ENCODE measurements around the gene ADAMTS9.

Gene ADAMTS9

DNA sequence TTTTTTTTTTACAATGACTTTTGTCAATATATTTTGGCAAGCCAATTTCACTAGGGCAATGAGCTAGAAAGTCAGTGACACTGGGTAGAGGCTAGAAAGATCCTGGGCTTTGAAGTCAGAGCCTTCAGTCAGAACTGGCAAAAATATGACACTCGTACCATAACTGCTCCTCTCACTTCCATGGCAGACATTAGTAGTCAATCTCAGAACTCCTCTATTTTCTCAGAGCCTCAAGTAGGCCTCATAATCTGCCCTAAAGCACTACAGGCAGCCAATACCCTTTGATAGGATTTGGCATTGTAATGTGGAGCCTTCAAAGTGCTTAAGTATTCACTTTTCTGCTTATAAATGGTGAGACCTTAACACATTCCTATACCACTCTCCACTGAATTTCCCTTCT is 67.8 kb downstream of the ADAMTS9 start:
- no peak for DNase-seq (ENCODE audit: low spot score)

DNA sequence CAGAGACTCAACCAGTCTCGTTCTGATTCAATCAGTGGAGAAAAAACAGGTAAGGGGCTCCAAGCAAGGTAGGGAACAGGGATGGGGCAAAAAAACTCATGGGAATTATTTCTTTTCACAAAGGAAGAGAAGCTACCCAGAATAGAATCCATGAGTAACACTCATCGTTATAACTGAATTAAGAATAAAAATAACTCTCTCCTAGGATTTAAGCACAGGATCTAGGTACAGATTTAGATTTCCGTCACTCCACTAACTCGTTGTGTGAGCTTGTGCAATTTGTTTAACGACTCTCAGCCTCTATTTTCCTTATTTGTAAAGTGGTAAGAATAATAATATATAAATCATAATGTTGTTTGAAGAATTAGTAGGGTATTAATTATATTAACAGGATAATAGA is 68.6 kb downstream of the ADAMTS9 start:
- no peak for DNase-seq (ENCODE audit: low spot score)

GRCh38 chr3:64617610-64618009 is 70.2 kb downstream of the ADAMTS9 start:
- no peak for DNase-seq (ENCODE audit: low spot score)

DNA sequence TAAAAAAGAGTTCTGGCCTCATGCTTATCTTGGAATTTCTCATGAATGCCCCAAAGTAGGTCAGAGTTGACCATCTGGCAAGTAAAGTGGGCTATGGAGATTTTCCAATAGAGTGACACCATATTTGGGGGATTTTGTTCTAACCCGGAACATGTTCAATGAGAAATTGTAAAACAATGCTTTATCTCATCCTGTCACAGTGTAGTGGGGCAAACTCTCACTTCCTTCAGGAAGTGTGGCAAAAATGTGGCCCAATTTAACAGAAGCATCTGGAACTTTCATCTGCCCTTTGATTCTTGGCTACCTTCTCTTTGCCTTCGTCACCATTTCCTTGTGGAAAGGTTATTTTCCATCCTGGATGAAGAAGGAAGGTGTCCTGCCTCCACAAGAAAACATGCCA is 70.8 kb downstream of the ADAMTS9 start:
- no peak for DNase-seq (ENCODE audit: low spot score)

DNA sequence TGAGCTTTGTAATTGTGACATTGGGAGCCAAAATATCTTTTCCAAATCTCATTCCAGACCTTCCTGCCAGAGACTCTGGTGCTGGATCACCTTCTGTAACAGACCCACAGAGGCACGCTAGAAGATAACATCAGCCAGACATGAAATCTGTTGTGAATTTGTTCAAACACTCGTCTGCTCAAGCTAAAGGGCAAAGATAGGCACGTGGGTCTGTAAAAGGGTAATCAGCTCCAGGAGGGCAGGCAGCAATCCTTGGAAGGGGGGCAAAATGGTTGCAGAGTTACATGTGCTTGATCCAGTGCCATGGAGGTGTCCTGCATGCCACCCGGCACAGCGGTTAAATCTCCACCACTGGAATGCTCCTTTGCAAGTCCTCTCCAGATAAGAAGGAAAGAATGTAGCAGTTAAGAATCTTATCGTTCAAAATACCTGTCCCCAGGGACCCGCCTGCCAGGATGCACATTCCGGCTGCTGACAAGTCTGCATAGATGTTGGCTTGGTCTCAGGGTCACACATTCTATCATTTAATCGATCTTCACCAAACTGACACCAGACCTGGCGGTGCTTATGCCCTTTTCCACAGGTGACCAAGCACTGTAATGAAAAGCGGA is 74.8 kb downstream of the ADAMTS9 start:
- no peak for DNase-seq (ENCODE audit: low spot score)

GRCh38 chr3:64612082-64612860 is 75.5 kb downstream of the ADAMTS9 start:
- no peak for DNase-seq (ENCODE audit: low spot score)

DNA sequence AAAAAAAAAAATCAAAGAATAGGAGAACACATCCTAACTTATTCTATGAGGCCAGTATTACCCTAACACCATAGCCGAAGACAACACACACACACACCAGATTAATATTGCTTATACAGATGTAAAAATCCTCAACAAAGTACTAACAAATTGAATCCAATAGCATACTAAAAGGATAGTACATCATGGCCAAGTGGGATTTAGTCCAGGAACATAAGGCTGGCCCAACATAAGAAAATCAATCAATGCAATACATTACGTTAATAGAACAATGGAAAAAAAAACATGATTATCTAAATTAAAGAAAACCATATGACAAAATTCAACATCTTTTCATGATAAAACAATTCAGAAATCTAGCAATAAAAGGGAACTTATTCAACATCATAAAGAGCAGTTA is 79.1 kb downstream of the ADAMTS9 start:
- DNase-seq (ENCODE audit: low spot score), result no peak

GRCh38 chr3:64607032-64607551 is 80.7 kb downstream of the ADAMTS9 start:
- DNase-seq (ENCODE audit: low spot score), result no peak

DNA sequence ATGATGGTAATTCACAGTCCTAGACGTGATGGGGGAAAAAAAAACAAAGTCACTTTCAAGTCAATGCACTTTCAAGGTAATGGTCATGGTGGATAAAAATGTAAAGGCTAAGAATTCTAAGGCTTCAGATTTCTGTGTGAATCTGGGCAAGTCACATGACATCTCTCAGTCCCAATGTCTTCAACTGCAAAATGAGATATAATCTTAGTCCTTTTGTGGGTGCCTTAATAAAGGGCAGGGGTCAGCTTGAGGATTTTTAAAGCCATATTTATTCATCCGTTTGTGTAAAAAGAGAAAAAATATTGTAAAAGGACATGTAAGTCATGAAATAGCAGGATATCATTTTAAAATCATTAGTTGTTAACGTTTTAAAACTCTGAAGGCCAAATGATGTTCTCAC is 83.5 kb downstream of the ADAMTS9 start:
- no peak for DNase-seq (ENCODE audit: low spot score)

GRCh38 chr3:64601824-64602223 is 86.0 kb downstream of the ADAMTS9 start:
- DNase-seq (ENCODE audit: low spot score), result no peak

- DNase-seq (ENCODE audit: low spot score), result no peak
These were observed 87.4 kb downstream of the ADAMTS9 start for GRCh38 chr3:64600246-64600950.

DNA sequence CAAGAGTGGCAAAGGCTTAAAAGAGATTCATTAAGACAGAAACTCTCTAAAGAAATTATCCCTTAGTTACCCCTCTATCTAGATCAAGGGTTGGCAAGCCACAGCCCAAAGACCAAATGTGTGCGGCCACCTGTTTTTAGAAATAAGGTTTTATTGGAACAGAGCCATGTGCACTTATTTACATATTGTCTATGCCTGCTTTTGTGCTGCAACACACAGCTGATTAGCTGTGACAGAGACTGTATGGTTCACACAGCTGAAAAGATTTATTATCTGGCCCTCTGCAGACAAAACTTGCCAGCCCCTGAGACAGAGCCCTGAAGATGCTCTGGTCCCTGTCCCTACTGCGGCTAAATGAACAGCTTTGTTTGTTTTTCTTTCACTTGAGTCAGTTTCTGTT is 88.1 kb downstream of the ADAMTS9 start:
- no peak for DNase-seq (ENCODE audit: low spot score)

- no peak for DNase-seq (ENCODE audit: low spot score)
These were observed 92.5 kb downstream of the ADAMTS9 start for GRCh38 chr3:64595253-64595694.

GRCh38 chr3:64594134-64594533 is 93.7 kb downstream of the ADAMTS9 start:
- no peak for DNase-seq (ENCODE audit: low spot score)

GRCh38 chr3:64593350-64593749 is 94.5 kb downstream of the ADAMTS9 start:
- no peak for DNase-seq (ENCODE audit: low spot score)

- DNase-seq (ENCODE audit: low spot score), result no peak
These were observed 96.2 kb downstream of the ADAMTS9 start for GRCh38 chr3:64591615-64592014.

- no peak for DNase-seq (ENCODE audit: low spot score)
These were observed 99.4 kb downstream of the ADAMTS9 start for GRCh38 chr3:64588380-64588779.

- DNase-seq (ENCODE audit: low spot score), result no peak
These were observed 100.8 kb downstream of the ADAMTS9 start for GRCh38 chr3:64586952-64587351.

DNA sequence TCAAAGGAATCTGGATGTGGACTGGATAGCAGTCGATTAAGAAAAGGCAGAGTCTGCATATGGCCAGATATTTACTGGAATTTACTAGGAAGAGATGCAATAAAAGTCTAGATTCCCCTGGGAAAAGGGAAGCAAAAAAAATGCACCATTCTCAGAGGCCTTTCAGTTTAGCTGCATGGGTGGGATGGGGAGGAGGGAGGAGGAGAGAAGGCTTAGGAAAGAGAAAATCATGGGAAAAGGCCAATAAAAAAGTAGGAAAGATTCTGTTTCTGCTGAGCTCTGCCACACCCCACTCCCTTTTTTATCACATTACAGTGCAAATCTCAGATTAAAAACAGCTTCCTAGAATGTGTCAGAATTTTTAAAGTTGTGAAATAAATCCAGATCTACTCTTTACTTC is 103.6 kb downstream of the ADAMTS9 start:
- DNase-seq (ENCODE audit: low spot score), result no peak

GRCh38 chr3:64578797-64579196 is 109.0 kb downstream of the ADAMTS9 start:
- DNase-seq (ENCODE audit: low spot score), result no peak

DNA sequence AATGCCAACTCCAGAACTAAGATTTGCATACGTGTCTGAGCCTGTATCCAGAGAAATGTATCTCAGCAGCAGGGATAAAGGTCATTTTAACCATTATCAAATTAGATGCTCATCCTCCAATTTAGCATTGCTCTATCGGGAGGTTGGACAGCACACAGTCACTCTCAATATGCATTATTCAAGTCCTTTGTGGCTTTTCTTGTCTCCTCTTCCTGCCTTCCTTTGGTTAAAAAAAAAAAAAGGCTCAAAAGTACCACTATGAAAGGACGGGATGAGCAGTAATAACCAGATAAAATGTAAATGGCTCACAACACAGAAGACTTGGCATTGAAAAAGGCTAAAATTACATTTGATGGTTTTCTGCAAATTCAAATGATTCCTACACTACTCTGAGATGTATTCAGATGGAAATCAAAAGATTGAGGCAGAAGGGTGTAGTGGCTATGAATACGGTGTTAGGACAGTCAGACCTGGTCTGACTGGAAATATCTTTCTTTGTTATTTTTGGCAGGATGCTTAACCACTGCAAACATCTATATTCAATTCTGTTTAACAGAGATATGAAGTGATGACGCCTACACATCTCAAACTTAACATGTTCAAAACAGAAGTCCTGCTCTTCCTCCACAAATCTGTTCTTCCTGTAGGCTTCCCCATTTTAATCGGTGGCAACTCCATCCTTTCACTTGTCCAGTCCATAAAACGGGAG is 109.6 kb downstream of the ADAMTS9 start:
- no peak for DNase-seq (ENCODE audit: low spot score)

DNA sequence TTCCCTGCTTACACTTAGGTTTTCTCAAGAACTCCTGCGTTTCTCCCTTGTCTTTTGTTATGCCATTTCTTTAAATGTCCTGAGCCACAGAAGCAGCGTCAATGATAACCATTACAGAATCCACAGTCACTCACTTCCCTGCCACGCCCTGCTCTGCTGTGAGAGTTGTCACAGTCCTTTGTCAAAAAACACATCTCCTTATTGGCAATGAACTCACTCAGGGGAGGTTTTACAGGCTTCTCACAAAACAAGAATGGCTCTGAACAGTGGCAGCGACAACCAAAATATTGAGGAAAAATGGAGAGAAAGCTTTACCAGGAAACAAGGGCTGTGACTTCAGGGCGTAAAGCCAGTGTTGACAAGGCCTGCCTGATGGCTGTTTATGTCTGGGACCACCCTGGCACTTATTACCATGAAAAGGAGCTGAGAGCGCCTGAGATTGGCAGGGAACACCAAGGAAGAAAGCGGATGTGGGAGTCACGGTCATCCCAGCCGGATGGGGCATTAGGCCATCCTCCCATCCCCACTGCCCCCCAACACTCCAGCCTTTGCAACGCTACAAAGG is 111.5 kb downstream of the ADAMTS9 start:
- DNase-seq (ENCODE audit: low spot score), result no peak
